ENCODE results near the gene DYNLT1.

The DYNLT1 gene

GRCh38 chr6:158586652-158587051, 57.9 kb downstream of the DYNLT1 start:
- no peak overlapping the region for H3K27ac ChIP-seq
- no peak overlapping the region for H3K4me3 ChIP-seq (ENCODE audit: low read depth in 1 of 2, low read length in 1 of 2)
- TF ChIP-seq, protein P1, sequence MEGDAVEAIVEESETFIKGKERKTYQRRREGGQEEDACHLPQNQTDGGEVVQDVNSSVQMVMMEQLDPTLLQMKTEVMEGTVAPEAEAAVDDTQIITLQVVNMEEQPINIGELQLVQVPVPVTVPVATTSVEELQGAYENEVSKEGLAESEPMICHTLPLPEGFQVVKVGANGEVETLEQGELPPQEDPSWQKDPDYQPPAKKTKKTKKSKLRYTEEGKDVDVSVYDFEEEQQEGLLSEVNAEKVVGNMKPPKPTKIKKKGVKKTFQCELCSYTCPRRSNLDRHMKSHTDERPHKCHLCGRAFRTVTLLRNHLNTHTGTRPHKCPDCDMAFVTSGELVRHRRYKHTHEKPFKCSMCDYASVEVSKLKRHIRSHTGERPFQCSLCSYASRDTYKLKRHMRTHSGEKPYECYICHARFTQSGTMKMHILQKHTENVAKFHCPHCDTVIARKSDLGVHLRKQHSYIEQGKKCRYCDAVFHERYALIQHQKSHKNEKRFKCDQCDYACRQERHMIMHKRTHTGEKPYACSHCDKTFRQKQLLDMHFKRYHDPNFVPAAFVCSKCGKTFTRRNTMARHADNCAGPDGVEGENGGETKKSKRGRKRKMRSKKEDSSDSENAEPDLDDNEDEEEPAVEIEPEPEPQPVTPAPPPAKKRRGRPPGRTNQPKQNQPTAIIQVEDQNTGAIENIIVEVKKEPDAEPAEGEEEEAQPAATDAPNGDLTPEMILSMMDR (IDR thresholded peaks at IDR 0.05) = no peak
- no peaks in the 10 kb centered on the region for H3K27me3 ChIP-seq
- peaks cover 70% of the 10 kb centered on the region for H3K36me3 ChIP-seq
- no peaks in the 10 kb centered on the region for H3K9me3 ChIP-seq
- H3K4me1 ChIP-seq (ENCODE audit: control insufficient read depth in 1 of 2, insufficient read depth in 1 of 2, low read depth in 1 of 2, low read length in 1 of 2) = no peaks in the 10 kb centered on the region

Measured in neutrophil (primary cell).